Rectal smooth muscle tissue (tissue), 1 donor: ENCODE measurements around the gene MADD.
A peak's percentile ranks its signal among the peaks of the same experiment; 100 is the strongest.

Experiments used
- H3K27ac ChIP-seq: one replicate; pipeline ENCODE4 v1.7.0; 2013; ENCODE audit warnings: low read depth, low read length, inconsistent platforms
- H3K27me3 ChIP-seq: one replicate; pipeline ENCODE4 v1.7.0; 2013; ENCODE audit warnings: low read length; ENCODE audit not compliant: control insufficient read depth, insufficient read depth
- H3K36me3 ChIP-seq: one replicate; pipeline ENCODE4 v1.7.0; 2013; ENCODE audit warnings: low read length; ENCODE audit not compliant: control insufficient read depth, insufficient read depth
- H3K4me1 ChIP-seq: one replicate; pipeline ENCODE4 v1.7.0; 2013; ENCODE audit warnings: low read length; ENCODE audit not compliant: control insufficient read depth, insufficient read depth
- H3K4me3 ChIP-seq: one replicate; pipeline ENCODE4 v1.7.0; 2013; ENCODE audit warnings: low read length
- H3K9ac ChIP-seq: one replicate; pipeline ENCODE4 v1.7.0; 2013; ENCODE audit warnings: low read length

Gene MADD

GRCh38 chr11:47269829-47270305, at the start of gene MADD:
Gene MADD (plus strand): TSS chr11:47270133.
- Histone ChIP-seq H3K9ac (peak within 1 kb of the TSS; percentile 74), H3K27ac (peak within 1 kb of the TSS; percentile 93), H3K4me1 (peaks cover 18% of the 10 kb centered on the region), H3K4me3 (peak within 1 kb of the TSS; percentile 88), H3K27me3 (no peaks in the 10 kb centered on the region), H3K36me3 (peaks cover 5% of the 10 kb centered on the region)

DNA sequence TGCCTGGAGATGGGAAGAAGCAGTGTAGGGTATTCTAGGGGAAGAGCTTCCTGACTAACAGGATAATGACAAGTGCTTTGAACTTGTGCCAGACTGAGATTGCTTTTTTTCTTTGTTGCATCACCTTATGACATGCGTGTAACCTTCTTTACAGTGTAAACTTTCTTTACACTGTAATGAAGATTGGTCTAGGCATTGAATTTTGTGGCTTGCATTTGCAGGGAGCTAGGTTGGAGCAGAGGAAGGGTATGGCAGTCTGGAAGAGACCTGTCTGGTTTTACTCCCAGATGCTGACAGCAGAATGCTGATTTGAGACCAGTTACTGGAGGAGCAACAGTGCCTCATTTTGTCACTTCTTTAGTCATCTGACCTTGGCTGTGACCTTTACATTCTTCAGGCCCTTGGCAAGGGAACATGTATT, 49.5 kb upstream of the MADD start:
- no peak overlapping the region for H3K9ac ChIP-seq
- H3K27ac ChIP-seq: no peak overlapping the region
- no peaks in the 10 kb centered on the region for H3K27me3 ChIP-seq
- peaks cover 8% of the 10 kb centered on the region for H3K4me1 ChIP-seq
- peaks cover 2% of the 10 kb centered on the region for H3K36me3 ChIP-seq
- no peak overlapping the region for H3K4me3 ChIP-seq

DNA sequence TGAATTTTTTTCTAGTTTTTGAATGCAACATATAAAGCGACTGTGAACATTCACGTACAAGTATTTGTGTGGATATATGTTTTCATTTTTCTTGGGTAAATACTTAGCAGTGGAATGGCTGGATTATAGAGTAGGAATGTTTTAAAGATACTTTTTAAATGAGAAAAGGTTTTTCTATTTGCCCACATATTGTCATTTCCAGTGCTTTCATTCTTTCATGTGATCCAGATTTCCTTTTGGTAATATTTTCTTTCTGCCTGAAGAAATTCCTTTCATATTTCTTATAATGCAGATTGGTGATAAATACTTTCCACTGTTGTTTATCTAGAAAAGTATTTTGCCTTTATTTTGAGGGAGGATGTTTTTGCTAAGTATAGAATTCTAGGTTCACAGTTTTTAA, 47.2 kb upstream of the MADD start:
- peaks cover 4% of the 10 kb centered on the region for H3K36me3 ChIP-seq
- H3K4me1 ChIP-seq: no peaks in the 10 kb centered on the region
- no peak overlapping the region for H3K9ac ChIP-seq
- no peaks in the 10 kb centered on the region for H3K27me3 ChIP-seq
- no peak overlapping the region for H3K4me3 ChIP-seq
- H3K27ac ChIP-seq: no peak overlapping the region

DNA sequence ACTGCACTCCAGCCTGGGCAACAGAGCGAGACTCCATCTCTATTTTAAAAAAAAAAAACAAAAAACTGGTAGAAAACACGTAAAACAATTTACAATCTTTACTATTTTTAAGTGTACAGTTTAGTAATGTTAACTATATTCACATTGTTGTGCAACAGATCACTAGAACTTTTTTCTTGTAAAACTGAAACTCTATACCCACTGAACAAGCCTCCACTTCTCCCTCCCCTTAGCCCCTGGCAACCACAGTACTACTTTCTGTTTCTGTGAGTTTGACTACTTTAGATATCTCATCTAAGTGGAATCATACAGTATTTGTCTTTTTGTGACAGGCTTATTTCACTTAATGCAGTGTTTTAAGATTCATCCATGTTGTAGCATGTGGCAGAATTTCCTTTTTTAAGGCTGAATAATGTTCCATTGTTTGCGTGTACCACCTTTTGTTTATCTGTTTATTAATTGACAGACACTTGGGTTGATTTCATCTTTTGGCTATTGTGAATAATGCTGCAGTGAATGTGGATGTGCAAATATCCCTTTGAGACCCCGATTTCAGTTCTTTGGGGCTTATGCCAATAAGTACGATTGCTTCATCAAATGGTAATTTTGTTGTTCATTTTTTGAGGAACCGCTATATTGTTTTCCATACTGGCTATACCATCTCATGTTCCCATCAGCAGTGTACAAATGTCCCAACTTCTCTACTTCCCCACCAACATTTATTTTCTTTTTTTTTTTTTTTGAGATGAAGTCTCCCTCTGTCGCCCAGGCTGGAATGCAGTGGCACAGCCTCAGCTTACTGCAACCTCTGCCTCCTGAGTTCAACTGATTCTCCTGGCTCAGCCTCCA, 44.2 kb upstream of the MADD start:
- no peak overlapping the region for H3K4me3 ChIP-seq
- H3K27me3 ChIP-seq: no peaks in the 10 kb centered on the region
- H3K36me3 ChIP-seq: peaks cover 4% of the 10 kb centered on the region
- no peak overlapping the region for H3K9ac ChIP-seq
- no peak overlapping the region for H3K27ac ChIP-seq
- no peaks in the 10 kb centered on the region for H3K4me1 ChIP-seq

GRCh38 chr11:47229161-47229560, 40.8 kb upstream of the MADD start:
- no peak overlapping the region for H3K9ac ChIP-seq
- no peak overlapping the region for H3K4me3 ChIP-seq
- no peaks in the 10 kb centered on the region for H3K27me3 ChIP-seq
- peaks cover 2% of the 10 kb centered on the region for H3K36me3 ChIP-seq
- no peaks in the 10 kb centered on the region for H3K4me1 ChIP-seq
- H3K27ac ChIP-seq: no peak overlapping the region

GRCh38 chr11:47233051-47233450, 36.9 kb upstream of the MADD start:
- Histone ChIP-seq H3K4me3 (no peak overlapping the region), H3K27me3 (no peaks in the 10 kb centered on the region), H3K4me1 (no peaks in the 10 kb centered on the region), H3K36me3 (peaks cover 3% of the 10 kb centered on the region), H3K9ac (no peak overlapping the region), H3K27ac (no peak overlapping the region)

GRCh38 chr11:47233989-47234668, 35.8 kb upstream of the MADD start:
- Histone ChIP-seq H3K27me3 (no peaks in the 10 kb centered on the region), H3K4me3 (peak overlapping the region; percentile 32), H3K9ac (no peak overlapping the region), H3K4me1 (no peaks in the 10 kb centered on the region), H3K36me3 (peaks cover 4% of the 10 kb centered on the region), H3K27ac (peak overlapping the region; percentile 42)

DNA sequence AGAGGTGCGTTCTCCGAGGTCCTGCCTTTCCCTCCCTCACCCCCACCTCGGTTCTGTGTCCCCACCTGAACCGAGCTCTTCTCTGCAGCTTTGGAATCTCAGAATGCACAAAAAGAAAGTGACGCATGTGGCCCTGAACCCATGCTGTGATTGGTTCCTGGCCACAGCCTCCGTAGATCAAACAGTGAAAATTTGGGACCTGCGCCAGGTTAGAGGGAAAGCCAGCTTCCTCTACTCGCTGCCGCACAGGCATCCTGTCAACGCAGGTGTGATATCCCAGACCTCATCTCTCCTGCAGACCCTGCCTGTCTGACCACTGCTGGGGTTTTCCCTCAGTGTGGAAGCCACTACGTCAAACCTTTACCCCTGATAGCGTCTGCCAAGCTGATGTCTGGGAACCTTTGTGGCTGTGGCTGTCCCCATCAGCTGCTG, 35.2 kb upstream of the MADD start:
- H3K27me3 ChIP-seq: no peaks in the 10 kb centered on the region
- H3K27ac ChIP-seq: peak overlapping the region; percentile 42
- peak overlapping the region; percentile 32 for H3K4me3 ChIP-seq
- H3K9ac ChIP-seq: no peak overlapping the region
- H3K36me3 ChIP-seq: peaks cover 10% of the 10 kb centered on the region
- no peaks in the 10 kb centered on the region for H3K4me1 ChIP-seq

- H3K27ac ChIP-seq: peak overlapping the region; percentile 42
- H3K27me3 ChIP-seq: no peaks in the 10 kb centered on the region
- no peaks in the 10 kb centered on the region for H3K4me1 ChIP-seq
- no peak overlapping the region for H3K4me3 ChIP-seq
- peaks cover 14% of the 10 kb centered on the region for H3K36me3 ChIP-seq
- no peak overlapping the region for H3K9ac ChIP-seq
Measured at GRCh38 chr11:47235163-47235562, 34.8 kb upstream of the MADD start.

- H3K27me3 ChIP-seq: no peaks in the 10 kb centered on the region
- H3K27ac ChIP-seq: no peak overlapping the region
- no peak overlapping the region for H3K4me3 ChIP-seq
- H3K36me3 ChIP-seq: peaks cover 16% of the 10 kb centered on the region
- H3K9ac ChIP-seq: no peak overlapping the region
- H3K4me1 ChIP-seq: no peaks in the 10 kb centered on the region
Measured at GRCh38 chr11:47236482-47236881, 33.5 kb upstream of the MADD start.

DNA sequence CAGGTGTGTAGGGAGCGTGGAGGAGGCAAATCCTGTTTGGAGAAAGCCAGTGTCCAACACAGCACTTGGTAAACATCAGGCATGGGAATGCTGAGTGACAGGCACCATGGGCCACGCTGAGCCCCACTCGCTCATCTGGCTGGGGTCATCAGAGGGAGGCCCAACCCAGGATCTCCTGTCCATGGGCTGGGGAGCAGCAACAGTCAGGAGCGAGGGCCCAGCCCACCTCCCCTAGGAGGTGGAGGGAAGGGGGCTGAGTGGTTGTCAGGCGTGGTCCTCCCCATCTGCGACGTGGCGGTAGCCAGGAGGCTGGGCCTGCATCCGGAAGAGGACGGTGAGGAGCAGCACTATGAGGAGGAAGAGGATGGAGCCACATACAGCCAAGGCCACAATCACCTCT, 30.1 kb upstream of the MADD start:
- H3K9ac ChIP-seq: no peak overlapping the region
- H3K36me3 ChIP-seq: peaks cover 33% of the 10 kb centered on the region
- H3K4me1 ChIP-seq: no peaks in the 10 kb centered on the region
- H3K4me3 ChIP-seq: no peak overlapping the region
- no peaks in the 10 kb centered on the region for H3K27me3 ChIP-seq
- no peak overlapping the region for H3K27ac ChIP-seq

DNA sequence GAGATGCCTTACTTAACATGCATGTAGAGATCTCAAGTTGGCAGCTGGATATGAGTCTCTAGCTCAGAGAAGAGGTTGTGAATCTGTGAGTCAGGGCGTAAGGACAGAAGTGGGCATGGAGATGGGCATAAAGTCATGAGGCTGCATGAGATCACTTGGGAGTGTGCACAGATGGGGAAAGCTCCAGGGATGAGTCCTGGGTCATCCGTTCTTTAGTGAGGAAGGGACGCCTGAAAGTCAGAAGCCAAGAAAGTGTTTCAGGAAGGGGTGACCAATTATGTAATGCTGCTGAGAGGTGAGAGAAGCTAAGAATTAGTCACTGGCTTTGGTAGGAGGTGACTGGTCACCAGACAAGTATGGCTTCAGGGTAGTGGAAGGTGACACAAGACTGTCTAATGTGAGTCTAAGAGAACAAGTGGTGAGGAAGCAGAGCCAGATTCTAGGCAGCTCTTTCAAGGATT, 28.1 kb upstream of the MADD start:
- Histone ChIP-seq H3K4me1 (no peaks in the 10 kb centered on the region), H3K36me3 (peaks cover 34% of the 10 kb centered on the region), H3K9ac (no peak overlapping the region)

More for the DNA sequence above, 28.1 kb upstream of the MADD start:
- no peak overlapping the region for H3K27ac ChIP-seq
- H3K27me3 ChIP-seq: no peaks in the 10 kb centered on the region
- no peak overlapping the region for H3K4me3 ChIP-seq
